Prostate gland (tissue), 2 donors: Measurements from ENCODE around the gene BCAS3. TPM values are rescaled to one million over a fixed set of nuclear protein-coding genes. Genes with fewer than 3 reads are reported as not detected.

Experiments
- DNase-seq: peaks from one replicate; pipeline ENCODE4 v3.0.0-alpha.2; 2019; ENCODE audit warnings: low spot score
- H3K27ac ChIP-seq, 2 donors: fragments of 200-600 bp; sonication (generic); 2 replicates each; pipeline ENCODE4 v1.5.1; 2017 to 2019
- H3K27me3 ChIP-seq: fragments of 200-600 bp; sonication (generic); replicated peaks from 2 replicates; pipeline ENCODE4 v1.5.1; 2019; ENCODE audit not compliant: insufficient read depth
- H3K36me3 ChIP-seq, 2 donors: fragments of 200-600 bp; sonication (generic); 1 replicate in 1 of 2; 2 replicates in 1 of 2; pipeline versions ENCODE4 v1.5.1 to v1.8.1; 2017 to 2019
- H3K4me1 ChIP-seq: fragments of 200-600 bp; sonication (generic); replicated peaks from 2 replicates; pipeline ENCODE4 v1.5.1; 2019
- H3K4me3 ChIP-seq, 2 donors: fragments of 200-600 bp; sonication (generic); 2 replicates each; pipeline ENCODE4 v1.5.1; 2017 to 2019
- H3K9me3 ChIP-seq: fragments of 200-600 bp; sonication (generic); 2 replicates; pipeline ENCODE4 v1.5.1; 2017
- POLR2A ChIP-seq: fragments of 450-650 bp; IDR thresholded peaks from one replicate; pipeline ENCODE4 v1.6.1; 2016; ENCODE audit warnings: antibody characterized with exemption, mild to moderate bottlenecking
- POLR2AphosphoS5 ChIP-seq: sonication (generic); formaldehyde crosslinking; IDR thresholded peaks from one replicate; pipeline ENCODE4 v1.6.1; 2017; ENCODE audit warnings: antibody characterized with exemption
- WGBS: methylation state at CpG from one replicate; pipeline ENCODE4 v1.1.5; 2018; 5-methylcytosine and 5-hydroxymethylcytosine counted together
- intact Hi-C: fragments of 100-400 bp; cut with DNase I; formaldehyde crosslinking; loops from one replicate; pipeline ENCODE4 v1.14.2; 2022
- total RNA-seq, 2 donors: library from RNA; depleted of rRNA; stranded (reverse); fragments of >200 nt; gene quantifications; one replicate each; pipeline ENCODE4 v1.1.0, GENCODE V29; 2016
- TF ChIP-seq, protein P1 (sequence below), 4 experiments: fragments of 200-600 bp in 2 of 4; fragments of 450-650 bp in 2 of 4; sonication (generic) in 2 of 4; IDR thresholded peaks; 1 replicate in 3 of 4; 2 replicates in 1 of 4; pipeline ENCODE4 v1.5.1; 2016 to 2019; ENCODE audit warnings: antibody characterized with exemption in 4 of 4, mild to moderate bottlenecking in 2 of 4, moderate library complexity in 2 of 4

Gene BCAS3
- total RNA-seq, 2 donors from 2014 or later, result 57.8 to 93.9 TPM

DNA sequence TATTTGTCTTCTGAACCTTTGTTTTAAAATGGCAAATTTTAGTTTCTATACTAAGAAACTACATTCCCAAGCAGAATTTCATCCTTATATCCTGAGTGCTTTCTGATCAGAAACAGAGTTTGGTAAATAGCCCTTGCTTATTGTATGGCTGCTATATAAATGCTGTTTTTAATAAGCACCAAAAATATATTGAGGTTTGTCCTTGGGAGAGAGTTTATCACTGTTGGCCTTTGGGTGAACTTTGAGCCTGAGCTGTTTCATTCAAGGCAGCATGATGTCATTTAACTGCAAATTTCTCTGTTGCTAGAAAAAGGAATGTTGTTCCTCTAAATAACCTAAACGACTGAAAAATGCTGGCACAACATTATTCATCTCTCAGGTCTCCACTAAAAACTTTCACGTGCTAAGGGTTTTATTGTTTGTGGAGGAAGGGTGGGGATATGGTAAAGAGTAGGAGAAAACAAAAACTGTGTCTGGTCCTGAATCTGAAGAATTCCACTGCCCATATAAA is 387.7 kb downstream of the BCAS3 start:
- Histone ChIP-seq H3K36me3 (no peaks in the 10 kb centered on the region), H3K27ac (no peak overlapping the region), H3K4me3 (no peak overlapping the region), H3K27me3 (no peaks in the 10 kb centered on the region), H3K9me3 (no peaks in the 10 kb centered on the region), H3K4me1 (peaks cover 4% of the 10 kb centered on the region)
- intact Hi-C loops, result no loop called here
- 2% methylated on average over 2 of the region's 2 CpGs for WGBS
- TF ChIP-seq POLR2AphosphoS5 (no peak), POLR2A (no peak)
- TF ChIP-seq, protein P1, sequence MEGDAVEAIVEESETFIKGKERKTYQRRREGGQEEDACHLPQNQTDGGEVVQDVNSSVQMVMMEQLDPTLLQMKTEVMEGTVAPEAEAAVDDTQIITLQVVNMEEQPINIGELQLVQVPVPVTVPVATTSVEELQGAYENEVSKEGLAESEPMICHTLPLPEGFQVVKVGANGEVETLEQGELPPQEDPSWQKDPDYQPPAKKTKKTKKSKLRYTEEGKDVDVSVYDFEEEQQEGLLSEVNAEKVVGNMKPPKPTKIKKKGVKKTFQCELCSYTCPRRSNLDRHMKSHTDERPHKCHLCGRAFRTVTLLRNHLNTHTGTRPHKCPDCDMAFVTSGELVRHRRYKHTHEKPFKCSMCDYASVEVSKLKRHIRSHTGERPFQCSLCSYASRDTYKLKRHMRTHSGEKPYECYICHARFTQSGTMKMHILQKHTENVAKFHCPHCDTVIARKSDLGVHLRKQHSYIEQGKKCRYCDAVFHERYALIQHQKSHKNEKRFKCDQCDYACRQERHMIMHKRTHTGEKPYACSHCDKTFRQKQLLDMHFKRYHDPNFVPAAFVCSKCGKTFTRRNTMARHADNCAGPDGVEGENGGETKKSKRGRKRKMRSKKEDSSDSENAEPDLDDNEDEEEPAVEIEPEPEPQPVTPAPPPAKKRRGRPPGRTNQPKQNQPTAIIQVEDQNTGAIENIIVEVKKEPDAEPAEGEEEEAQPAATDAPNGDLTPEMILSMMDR (IDR thresholded peaks at IDR 0.05), result no peak
- DNase-seq, result no peak

DNA sequence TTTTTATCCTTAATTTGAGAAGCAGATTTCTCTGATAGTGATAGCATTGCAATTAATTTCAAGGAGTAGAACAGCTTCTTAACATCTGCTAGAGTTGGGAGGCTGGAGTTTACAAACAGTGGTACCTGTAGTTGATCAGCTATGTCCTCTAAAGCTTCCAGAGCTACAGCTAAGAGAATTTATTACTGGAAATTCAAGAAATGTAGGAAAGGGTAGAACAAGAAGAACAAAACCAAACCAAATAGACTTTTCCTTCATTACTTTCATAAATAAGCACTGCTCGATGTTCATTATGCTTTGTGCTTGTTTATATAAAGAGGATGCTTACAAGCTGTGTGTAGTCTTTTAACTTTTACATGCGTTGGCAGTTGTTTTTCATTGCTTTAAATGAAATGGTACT is 388.4 kb downstream of the BCAS3 start:
- no peak overlapping the region for H3K27ac ChIP-seq
- 32% methylated on average over 2 of the region's 2 CpGs for WGBS

DNA sequence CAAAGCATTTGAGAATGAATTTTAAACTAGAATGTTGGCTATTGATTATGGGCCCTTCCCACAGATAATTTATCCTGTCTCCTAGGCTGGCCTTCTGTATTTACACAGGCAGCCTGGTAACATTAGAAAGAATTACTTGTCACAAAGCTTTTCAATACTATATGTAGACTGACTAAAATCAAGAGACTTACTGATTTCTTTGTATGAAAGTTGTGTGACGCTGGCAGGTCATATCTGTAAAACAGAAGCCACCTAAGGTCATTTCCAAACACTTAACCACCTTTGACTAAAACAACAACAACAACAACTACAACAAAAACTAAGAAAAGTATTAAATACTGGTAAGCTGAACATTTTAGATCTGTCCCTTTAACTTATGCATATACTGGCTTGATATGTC is 393.0 kb downstream of the BCAS3 start:
- no peaks in the 10 kb centered on the region for H3K36me3 ChIP-seq
- intact Hi-C loops, result no loop called here
- H3K4me1 ChIP-seq, result peaks cover 4% of the 10 kb centered on the region
- no peak overlapping the region for H3K27ac ChIP-seq
- no peak for DNase-seq
- no peaks in the 10 kb centered on the region for H3K27me3 ChIP-seq
- no peak for TF ChIP-seq POLR2AphosphoS5
- TF ChIP-seq, protein P1 (IDR thresholded peaks at IDR 0.05), result no peak
- no peak for TF ChIP-seq POLR2A
- H3K4me3 ChIP-seq, result no peak overlapping the region
- 97% methylated on average over 1 of the region's 1 CpG for WGBS
- H3K9me3 ChIP-seq, result no peaks in the 10 kb centered on the region

More for the DNA sequence above, 388.4 kb downstream of the BCAS3 start:
- TF ChIP-seq POLR2AphosphoS5 (no peak), POLR2A (no peak)
- TF ChIP-seq, protein P1 (IDR thresholded peaks at IDR 0.05), result no peak
- H3K9me3 ChIP-seq, result no peaks in the 10 kb centered on the region
- no peaks in the 10 kb centered on the region for H3K36me3 ChIP-seq
- H3K27me3 ChIP-seq, result no peaks in the 10 kb centered on the region
- peaks cover 4% of the 10 kb centered on the region for H3K4me1 ChIP-seq
- intact Hi-C loops, result no loop called here
- no peak for DNase-seq
- H3K4me3 ChIP-seq, result no peak overlapping the region

DNA sequence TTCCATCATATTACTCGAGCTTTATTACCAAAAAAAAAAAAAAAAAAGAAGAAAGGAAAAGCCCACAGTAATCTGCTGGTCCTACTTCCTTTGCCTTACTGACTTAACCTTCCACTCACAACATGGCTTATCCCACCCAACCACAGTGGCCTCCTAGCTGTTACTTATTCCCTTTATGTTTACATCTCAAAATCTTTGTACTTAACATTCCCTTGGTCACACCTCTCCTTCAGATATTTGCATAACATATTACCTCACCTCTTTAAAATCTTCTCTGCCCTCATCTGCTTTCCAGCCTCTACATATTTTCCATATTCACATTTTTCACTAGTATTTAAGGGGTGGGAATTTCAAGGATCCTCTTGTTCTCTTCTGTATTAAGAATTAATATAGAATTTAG is 395.0 kb downstream of the BCAS3 start:
- no peak for DNase-seq
- intact Hi-C loops, result no loop called here
- Histone ChIP-seq H3K4me3 (no peak overlapping the region), H3K27me3 (no peaks in the 10 kb centered on the region), H3K27ac (no peak overlapping the region), H3K36me3 (no peaks in the 10 kb centered on the region), H3K4me1 (no peaks in the 10 kb centered on the region), H3K9me3 (no peaks in the 10 kb centered on the region)
- 72% methylated on average over 1 of the region's 1 CpG for WGBS
- no peak for TF ChIP-seq POLR2A
- TF ChIP-seq, protein P1 (IDR thresholded peaks at IDR 0.05), result no peak
- no peak for TF ChIP-seq POLR2AphosphoS5

DNA sequence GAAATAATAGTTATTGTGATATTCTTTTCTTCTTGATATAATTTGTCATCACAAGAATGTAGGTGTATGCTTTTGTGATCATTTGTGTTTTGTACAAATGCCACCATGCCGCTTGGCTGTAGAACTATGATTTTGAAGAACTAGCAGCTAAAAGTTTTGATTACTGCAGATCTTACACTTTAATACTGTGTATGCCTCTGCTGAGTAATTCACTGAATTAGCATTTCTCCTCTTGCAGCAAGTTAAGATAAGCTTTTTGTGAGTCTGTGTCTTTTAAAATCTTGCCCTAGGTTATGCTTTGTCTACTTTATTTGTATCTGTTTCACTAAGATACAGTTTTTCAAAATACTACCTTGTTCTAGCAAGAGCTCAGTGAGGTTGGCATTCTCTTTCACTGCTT is 395.5 kb downstream of the BCAS3 start:
- TF ChIP-seq POLR2AphosphoS5 (no peak), POLR2A (no peak)
- TF ChIP-seq, protein P1 (IDR thresholded peaks at IDR 0.05), result no peak
- Histone ChIP-seq H3K27ac (no peak overlapping the region), H3K36me3 (no peaks in the 10 kb centered on the region), H3K9me3 (no peaks in the 10 kb centered on the region), H3K4me3 (no peak overlapping the region), H3K4me1 (no peaks in the 10 kb centered on the region), H3K27me3 (no peaks in the 10 kb centered on the region)
- 95% methylated on average over 1 of the region's 1 CpG for WGBS
- DNase-seq, result no peak
- intact Hi-C loops, result no loop called here
